Transverse colon (tissue), 4 donors: Measurements from ENCODE around the gene TMEM134. TPM values are rescaled to one million over a fixed set of nuclear protein-coding genes. Genes with fewer than 3 reads are reported as not detected.
A peak's percentile ranks its signal among the peaks of the same experiment; 100 is the strongest.
"Not testable (repeated sequence)": the region's sequence is repeated elsewhere in the genome, so short reads cannot be mapped to it uniquely, and the experiment has no call there.

ENCODE experiments used
- DNase-seq: peaks from one replicate; pipeline ENCODE4 v3.0.0-alpha.2; 2019
- H3K27ac ChIP-seq, 4 donors: fragments of 200-600 bp; sonication (generic); 2 replicates each; pipeline ENCODE4 v1.5.1; 2016 to 2018; ENCODE audit warnings: inconsistent platforms in 4 of 4
- H3K27me3 ChIP-seq: fragments of 200-600 bp; sonication (generic); 2 replicates; pipeline ENCODE4 v1.5.1; 2017; ENCODE audit warnings: inconsistent platforms
- H3K36me3 ChIP-seq, 4 donors: fragments of 200-600 bp; sonication (generic); 2 replicates each; pipeline ENCODE4 v1.5.1; 2017 to 2019; ENCODE audit warnings: inconsistent platforms in 4 of 4
- H3K4me1 ChIP-seq, 4 donors: fragments of 200-600 bp; sonication (generic); 2 replicates each; pipeline ENCODE4 v1.5.1; 2017 to 2020; ENCODE audit warnings: inconsistent platforms in 4 of 4
- H3K4me3 ChIP-seq, 4 donors: fragments of 200-600 bp; sonication (generic); 1 replicate in 1 of 4; 2 replicates in 3 of 4; pipeline versions ENCODE4 v1.5.1 to v1.6.1; 2017 to 2019; ENCODE audit warnings: inconsistent platforms in 4 of 4
- H3K9me3 ChIP-seq, 2 donors: fragments of 200-600 bp; sonication (generic); 2 replicates each; pipeline ENCODE4 v1.5.1; 2017 to 2019; ENCODE audit warnings: inconsistent platforms in 2 of 2
- CTCF ChIP-seq, 5 experiments: fragments of 200-600 bp in 3 of 5; fragments of 450-650 bp in 2 of 5; sonication (generic) in 3 of 5; IDR thresholded peaks; 1 replicate in 2 of 5; 2 replicates in 3 of 5; pipeline ENCODE4 v1.5.1; 2016 to 2017; ENCODE audit warnings: antibody characterized with exemption in 5 of 5, inconsistent platforms in 3 of 5, mild to moderate bottlenecking in 2 of 5, moderate library complexity in 1 of 5
- EP300 ChIP-seq: sonication (generic); formaldehyde crosslinking; IDR thresholded peaks from one replicate; pipeline ENCODE4 v1.6.1; 2017; ENCODE audit warnings: antibody characterized with exemption, low read depth
- POLR2A ChIP-seq: fragments of 450-650 bp; IDR thresholded peaks from one replicate; pipeline ENCODE4 v1.6.1; 2016; ENCODE audit warnings: antibody characterized with exemption, mild to moderate bottlenecking, moderate library complexity
- POLR2AphosphoS5 ChIP-seq, 3 donors: sonication (generic); formaldehyde crosslinking; IDR thresholded peaks; one replicate each; pipeline ENCODE4 v1.6.1; 2016; ENCODE audit warnings: antibody characterized with exemption in 3 of 3
- WGBS, 2 donors: methylation state at CpG; one replicate each; pipeline ENCODE4 v1.1.5; 2018; ENCODE audit warnings: low coverage in 1 of 2; 5-methylcytosine and 5-hydroxymethylcytosine counted together
- in situ Hi-C, 4 donors: fragments of 200-750 bp; cut with MboI; loops; one replicate each; pipeline versions ENCODE4 v1.15.0 to v1.15.1; 2017; ENCODE audit warnings: low sequenced_read_pairs in 3 of 4, low pct_ligation_motif_present in 1 of 4, low pct_unique_long_range_greater_than_20kb in 1 of 4
- intact Hi-C: fragments of 100-400 bp; cut with DNase I; formaldehyde crosslinking; loops from one replicate; pipeline ENCODE4 v1.15.1; 2023; ENCODE audit warnings: low total_unique reads
- total RNA-seq, 4 donors: library from RNA; depleted of rRNA; stranded (reverse); fragments of >200 nt; gene quantifications; one replicate each; pipeline ENCODE4 v1.1.0, GENCODE V29; 2016

TMEM134 gene
- total RNA-seq, 4 donors from 2014 or later: 107 to 347 (median 115) TPM

- Histone ChIP-seq H3K36me3 (peaks cover 0 to 5% (median 2%) of the 10 kb centered on the region in 4 donors), H3K4me3 (no peak overlapping the region), H3K4me1 (peaks cover 15 to 36% (median 25%) of the 10 kb centered on the region in 4 donors), H3K27ac (peak overlapping the region in 3 of 4 donors; percentile 8 to 59 (median 57)), H3K9me3 (no peaks in the 10 kb centered on the region), H3K27me3 (no peaks in the 10 kb centered on the region)
- no peak for TF ChIP-seq POLR2AphosphoS5 (IDR thresholded peaks at IDR 0.05)
- WGBS, 2 donors: 69% methylated on average over 20 of the region's 20 CpGs; no CpG with 5 or more reads in 1 of the 2 donors
- in situ Hi-C loops: loop anchor here in 2 of 4 donors (10.0 kb wide), 1 partner anchor 92 kb away; the partner anchor contains the start of gene RAD9A (in 2 of the 2)
- DNase-seq: peak; percentile 60
- intact Hi-C loops: no loop called here
These were observed 17.6 kb upstream of the TMEM134 start for GRCh38 chr11:67486481-67487195.

GRCh38 chr11:67485873-67486361 is 16.9 kb upstream of the TMEM134 start:
- peak; percentile 59 for DNase-seq
- intact Hi-C loops: not testable (repeated sequence)
- peak overlapping the region; percentile 37 to 90 (median 58) for H3K27ac ChIP-seq

GRCh38 chr11:67484847-67485311 is 15.8 kb upstream of the TMEM134 start:
- DNase-seq: peak; percentile 57
- WGBS, 2 donors: 65 to 74% methylated on average over 3 to 11 of the region's 11 CpGs
- H3K36me3 ChIP-seq: peaks cover 0 to 5% (median 0%) of the 10 kb centered on the region in 4 donors
- intact Hi-C loops (loop anchor here (5.0 kb wide), 1 partner anchor 83 kb away; the partner anchor contains the start of genes PPP1CA and TBC1D10C), in situ Hi-C loops (loop anchor here in 2 of 4 donors (10.0 kb wide), 1 partner anchor 90 kb away; the partner anchor contains the start of gene RAD9A (in 2 of the 2))
- H3K27me3 ChIP-seq: no peaks in the 10 kb centered on the region
- TF ChIP-seq POLR2AphosphoS5 (IDR thresholded peaks at IDR 0.05) (no peak), CTCF (IDR thresholded peaks at IDR 0.05) (no peak), POLR2A (no peak), EP300 (no peak)
- peaks cover 15 to 36% (median 25%) of the 10 kb centered on the region in 4 donors for H3K4me1 ChIP-seq
- H3K4me3 ChIP-seq: no peak overlapping the region
- peak overlapping the region; percentile 37 to 90 (median 74) for H3K27ac ChIP-seq
- H3K9me3 ChIP-seq: no peaks in the 10 kb centered on the region

More at GRCh38 chr11:67485873-67486361, 16.9 kb upstream of the TMEM134 start:
- in situ Hi-C loops: loop anchor here in 2 of 4 donors (10.0 kb wide), 1 partner anchor 91 kb away; the partner anchor contains the start of gene RAD9A (in 2 of the 2)
- not testable (repeated sequence) for H3K27me3 ChIP-seq, H3K36me3 ChIP-seq, H3K4me3 ChIP-seq, H3K9me3 ChIP-seq
- 80% methylated on average over 7 of the region's 7 CpGs; no CpG with 5 or more reads in 1 of the 2 donors for WGBS, 2 donors
- peak in 1 of 3 donors; percentile 46 for TF ChIP-seq POLR2AphosphoS5 (IDR thresholded peaks at IDR 0.05)
- peaks cover 15 to 36% (median 25%) of the 10 kb centered on the region in 4 donors for H3K4me1 ChIP-seq

- intact Hi-C loops: loop anchor here (5.0 kb wide), 1 partner anchor 82 kb away; the partner anchor contains the start of genes PPP1CA and TBC1D10C
- DNase-seq: peak; percentile 11
- H3K4me3 ChIP-seq: peak overlapping the region in 2 of 4 donors; percentile 40 to 62
- no peaks in the 10 kb centered on the region for H3K27me3 ChIP-seq
- H3K4me1 ChIP-seq: peaks cover 15 to 32% (median 25%) of the 10 kb centered on the region in 4 donors
- in situ Hi-C loops: loop anchor here in 2 of 4 donors (10.0 kb wide), 1 partner anchor 89 kb away; the partner anchor contains the start of gene RAD9A (in 2 of the 2)
- H3K36me3 ChIP-seq: peaks cover 0 to 5% (median 0%) of the 10 kb centered on the region in 4 donors
- no peaks in the 10 kb centered on the region for H3K9me3 ChIP-seq
- WGBS, 2 donors: 65 to 78% methylated on average over 11 to 16 of the region's 16 CpGs
- H3K27ac ChIP-seq: peak overlapping the region; percentile 82 to 90 (median 90)
- TF ChIP-seq EP300 (no peak), CTCF (IDR thresholded peaks at IDR 0.05) (no peak), POLR2AphosphoS5 (IDR thresholded peaks at IDR 0.05) (no peak), POLR2A (no peak)
These were observed 15.0 kb upstream of the TMEM134 start for GRCh38 chr11:67483831-67484665.
